ENCODE data around the gene RHBDD3.

DNA sequence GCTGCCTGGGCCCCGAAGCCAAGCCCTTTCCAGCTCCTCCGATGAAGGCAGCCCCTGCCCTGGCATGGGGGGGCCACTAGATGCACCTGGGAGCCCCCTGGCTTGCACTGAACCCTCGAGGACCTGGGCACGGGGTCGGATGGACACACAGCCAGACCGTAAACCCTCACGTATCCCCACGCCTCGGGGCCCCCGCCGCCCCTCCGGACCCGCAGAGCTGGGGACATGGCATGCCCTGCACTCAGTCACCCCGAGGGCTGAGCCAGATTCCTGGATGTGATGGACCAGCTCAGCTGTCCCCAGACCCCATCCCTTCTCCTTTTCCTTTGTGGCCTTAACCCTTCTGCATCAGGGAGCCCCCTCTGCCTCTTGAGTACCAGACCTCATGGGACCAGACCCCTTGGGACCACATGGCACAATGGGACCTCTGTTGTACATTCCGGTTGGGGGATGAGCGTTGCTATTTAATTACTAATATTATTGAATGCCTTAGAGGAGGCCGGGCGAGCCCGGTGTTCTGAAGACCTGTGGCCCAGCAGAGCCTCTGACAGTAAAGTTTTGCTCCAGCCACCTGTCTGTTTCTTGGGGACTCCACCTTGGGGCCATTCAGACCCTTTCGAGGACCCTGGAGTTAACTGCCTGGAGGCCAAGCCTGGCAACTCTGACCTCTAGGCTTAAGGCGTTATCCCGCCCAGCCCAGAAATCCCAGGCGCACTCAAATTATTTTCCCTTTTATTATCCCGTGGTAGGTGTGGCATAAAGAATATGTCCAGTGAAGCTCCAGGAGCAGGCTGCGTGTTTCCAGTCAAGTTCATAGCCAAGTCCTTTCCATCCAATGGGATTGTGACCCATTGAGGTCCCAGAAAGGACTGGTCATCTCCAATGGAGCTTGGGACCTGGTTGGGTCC lies 44.7 kb upstream of the RHBDD3 start:
- TF ChIP-seq POLR2A (IDR thresholded peaks at IDR 0.05) (no peak), EP300 (IDR thresholded peaks at IDR 0.05) (no peak)
- TF ChIP-seq, protein P1, sequence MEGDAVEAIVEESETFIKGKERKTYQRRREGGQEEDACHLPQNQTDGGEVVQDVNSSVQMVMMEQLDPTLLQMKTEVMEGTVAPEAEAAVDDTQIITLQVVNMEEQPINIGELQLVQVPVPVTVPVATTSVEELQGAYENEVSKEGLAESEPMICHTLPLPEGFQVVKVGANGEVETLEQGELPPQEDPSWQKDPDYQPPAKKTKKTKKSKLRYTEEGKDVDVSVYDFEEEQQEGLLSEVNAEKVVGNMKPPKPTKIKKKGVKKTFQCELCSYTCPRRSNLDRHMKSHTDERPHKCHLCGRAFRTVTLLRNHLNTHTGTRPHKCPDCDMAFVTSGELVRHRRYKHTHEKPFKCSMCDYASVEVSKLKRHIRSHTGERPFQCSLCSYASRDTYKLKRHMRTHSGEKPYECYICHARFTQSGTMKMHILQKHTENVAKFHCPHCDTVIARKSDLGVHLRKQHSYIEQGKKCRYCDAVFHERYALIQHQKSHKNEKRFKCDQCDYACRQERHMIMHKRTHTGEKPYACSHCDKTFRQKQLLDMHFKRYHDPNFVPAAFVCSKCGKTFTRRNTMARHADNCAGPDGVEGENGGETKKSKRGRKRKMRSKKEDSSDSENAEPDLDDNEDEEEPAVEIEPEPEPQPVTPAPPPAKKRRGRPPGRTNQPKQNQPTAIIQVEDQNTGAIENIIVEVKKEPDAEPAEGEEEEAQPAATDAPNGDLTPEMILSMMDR (IDR thresholded peaks at IDR 0.05), result no peak
